Type B pancreatic cell (in vitro differentiated cells): ENCODE data around the gene TFF3. TPM values are rescaled to one million over a fixed set of nuclear protein-coding genes. Genes with fewer than 3 reads are reported as not detected.

ENCODE experiments used
- DNase-seq: peaks from one replicate; pipeline ENCODE4 v3.0.0; 2021; ENCODE audit warnings: mixed read lengths; ENCODE audit not compliant: unreplicated experiment; ENCODE audit errors: extremely low spot score
- H3K27ac Mint-ChIP-seq: 2 replicates; pipeline ENCODE4 v1.8.0; 2021; ENCODE audit warnings: mild to moderate bottlenecking, mixed read lengths
- H3K27me3 Mint-ChIP-seq: 2 replicates; pipeline ENCODE4 v1.8.0; 2021; ENCODE audit warnings: mixed read lengths
- H3K36me3 Mint-ChIP-seq: 2 replicates; pipeline ENCODE4 v1.8.0; 2021; ENCODE audit warnings: mixed read lengths
- H3K4me1 Mint-ChIP-seq: one replicate; pipeline ENCODE4 v1.8.0; 2021; ENCODE audit warnings: mixed read lengths; ENCODE audit not compliant: unreplicated experiment
- H3K4me3 Mint-ChIP-seq: 2 replicates; pipeline ENCODE4 v1.8.0; 2021; ENCODE audit warnings: mild to moderate bottlenecking, mixed read lengths
- H3K9me3 Mint-ChIP-seq: 2 replicates; pipeline ENCODE4 v1.8.0; 2021; ENCODE audit warnings: mixed read lengths
- total RNA-seq: library from RNA; stranded (reverse); gene quantifications from 2 replicates; pipeline ENCODE4 v1.2.1, GENCODE V29; 2021; ENCODE audit warnings: low replicate concordance
- TF ChIP-seq, protein P1 (sequence below): fragments of 200-600 bp; sonication (generic); conservative IDR thresholded peaks from 2 replicates; pipeline ENCODE4 v1.5.0; 2021; ENCODE audit warnings: antibody characterized with exemption, mild to moderate bottlenecking

Gene TFF3
- total RNA-seq, 1 donor from 2014 or later = 31.5 TPM

DNA sequence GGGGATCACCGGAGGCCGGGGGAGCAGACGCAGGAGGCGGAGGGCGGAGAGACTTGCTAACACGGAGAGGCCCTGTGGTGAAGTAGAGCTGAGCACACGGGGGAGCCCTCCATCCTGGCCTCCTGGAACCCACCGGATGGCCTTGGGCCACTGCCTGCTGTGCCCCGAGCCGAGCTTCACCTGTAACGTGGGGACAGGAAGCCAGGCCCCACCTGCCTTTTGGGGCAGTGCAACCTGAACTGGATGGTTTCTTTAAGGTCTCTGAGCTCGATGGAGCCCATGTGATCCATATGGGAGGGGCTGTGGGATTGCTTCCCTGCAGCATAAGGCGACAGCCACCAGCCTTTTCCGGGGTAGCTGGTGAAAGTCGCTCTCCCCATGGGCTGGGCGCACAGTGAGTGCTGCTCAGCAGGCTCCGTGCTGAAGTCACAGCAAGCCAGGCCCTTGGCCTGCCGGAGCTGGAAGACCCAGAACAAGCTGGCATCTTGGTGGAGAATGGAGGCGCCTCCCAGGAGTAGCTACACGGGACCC, 35.8 kb downstream of the TFF3 start:
- H3K4me3 Mint-ChIP-seq = no peak overlapping the region
- no peaks in the 10 kb centered on the region for H3K9me3 Mint-ChIP-seq
- peaks cover 6% of the 10 kb centered on the region for H3K4me1 Mint-ChIP-seq
- no peak overlapping the region for H3K27ac Mint-ChIP-seq
- H3K27me3 Mint-ChIP-seq = no peaks in the 10 kb centered on the region
- TF ChIP-seq, protein P1, sequence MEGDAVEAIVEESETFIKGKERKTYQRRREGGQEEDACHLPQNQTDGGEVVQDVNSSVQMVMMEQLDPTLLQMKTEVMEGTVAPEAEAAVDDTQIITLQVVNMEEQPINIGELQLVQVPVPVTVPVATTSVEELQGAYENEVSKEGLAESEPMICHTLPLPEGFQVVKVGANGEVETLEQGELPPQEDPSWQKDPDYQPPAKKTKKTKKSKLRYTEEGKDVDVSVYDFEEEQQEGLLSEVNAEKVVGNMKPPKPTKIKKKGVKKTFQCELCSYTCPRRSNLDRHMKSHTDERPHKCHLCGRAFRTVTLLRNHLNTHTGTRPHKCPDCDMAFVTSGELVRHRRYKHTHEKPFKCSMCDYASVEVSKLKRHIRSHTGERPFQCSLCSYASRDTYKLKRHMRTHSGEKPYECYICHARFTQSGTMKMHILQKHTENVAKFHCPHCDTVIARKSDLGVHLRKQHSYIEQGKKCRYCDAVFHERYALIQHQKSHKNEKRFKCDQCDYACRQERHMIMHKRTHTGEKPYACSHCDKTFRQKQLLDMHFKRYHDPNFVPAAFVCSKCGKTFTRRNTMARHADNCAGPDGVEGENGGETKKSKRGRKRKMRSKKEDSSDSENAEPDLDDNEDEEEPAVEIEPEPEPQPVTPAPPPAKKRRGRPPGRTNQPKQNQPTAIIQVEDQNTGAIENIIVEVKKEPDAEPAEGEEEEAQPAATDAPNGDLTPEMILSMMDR = no peak
- DNase-seq = no peak
- no peaks in the 10 kb centered on the region for H3K36me3 Mint-ChIP-seq

DNA sequence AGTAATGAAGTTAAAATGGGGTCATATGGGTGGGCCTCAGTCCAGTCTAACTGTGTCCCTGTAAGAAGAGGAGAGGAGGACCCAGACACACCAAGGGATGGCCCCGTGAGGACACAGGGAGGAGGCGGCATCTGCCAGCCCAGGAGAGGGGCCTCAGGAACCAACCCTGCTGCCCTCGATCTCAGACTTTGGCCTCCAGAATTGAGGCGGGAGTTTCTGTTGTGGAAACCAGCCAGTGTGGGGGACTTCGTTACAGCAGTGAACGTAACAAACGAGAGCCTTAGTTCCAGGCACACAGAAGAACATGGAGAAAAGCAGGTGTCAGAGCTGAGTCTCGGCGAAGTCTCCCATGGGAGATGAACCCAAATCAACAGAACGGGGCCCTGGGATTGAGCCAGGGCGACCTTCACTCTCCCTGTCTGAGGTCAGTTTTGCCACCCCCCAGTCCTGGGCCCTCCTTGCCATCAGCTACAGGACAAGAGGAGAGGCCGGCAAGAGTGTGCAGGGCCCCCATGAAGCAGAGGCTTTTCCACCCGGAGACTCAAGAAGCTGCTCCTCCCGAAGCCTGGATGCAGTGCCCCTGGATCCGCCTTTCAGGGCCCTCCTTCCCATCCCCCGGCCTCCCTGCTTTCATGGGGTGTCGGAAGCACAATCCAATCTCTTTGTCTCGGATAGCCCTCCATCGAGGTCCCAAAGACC, 36.6 kb downstream of the TFF3 start:
- TF ChIP-seq, protein P1 = no peak

DNA sequence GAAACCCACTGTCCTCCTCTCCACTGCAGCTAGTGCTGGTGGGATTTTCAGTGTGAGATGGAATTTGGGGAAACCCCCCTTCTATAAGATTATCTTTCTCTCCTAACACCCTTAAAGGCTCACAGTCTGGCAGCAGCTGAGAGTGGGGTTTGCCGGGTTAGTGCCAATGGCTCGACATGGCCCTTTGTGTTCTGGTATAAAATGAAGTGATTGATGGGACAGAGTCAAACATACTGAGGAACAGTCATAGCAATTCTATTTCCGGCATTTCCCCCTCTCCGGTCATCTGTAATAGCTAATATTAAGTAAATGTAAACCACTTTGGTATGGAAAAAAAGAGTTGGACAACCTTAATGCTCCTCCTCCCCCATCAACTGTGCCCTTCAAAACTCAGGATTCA, 37.6 kb downstream of the TFF3 start:
- no peaks in the 10 kb centered on the region for H3K9me3 Mint-ChIP-seq
- no peak overlapping the region for H3K4me3 Mint-ChIP-seq
- no peaks in the 10 kb centered on the region for H3K27me3 Mint-ChIP-seq
- H3K27ac Mint-ChIP-seq = no peak overlapping the region
- peaks cover 6% of the 10 kb centered on the region for H3K4me1 Mint-ChIP-seq
- TF ChIP-seq, protein P1 = no peak
- no peaks in the 10 kb centered on the region for H3K36me3 Mint-ChIP-seq
- no peak for DNase-seq

More for the DNA sequence above, 36.6 kb downstream of the TFF3 start:
- DNase-seq = no peak
- Mint-ChIP-seq H3K4me1 (peaks cover 6% of the 10 kb centered on the region), H3K36me3 (no peaks in the 10 kb centered on the region), H3K4me3 (no peak overlapping the region), H3K9me3 (no peaks in the 10 kb centered on the region), H3K27me3 (no peaks in the 10 kb centered on the region), H3K27ac (no peak overlapping the region)

DNA sequence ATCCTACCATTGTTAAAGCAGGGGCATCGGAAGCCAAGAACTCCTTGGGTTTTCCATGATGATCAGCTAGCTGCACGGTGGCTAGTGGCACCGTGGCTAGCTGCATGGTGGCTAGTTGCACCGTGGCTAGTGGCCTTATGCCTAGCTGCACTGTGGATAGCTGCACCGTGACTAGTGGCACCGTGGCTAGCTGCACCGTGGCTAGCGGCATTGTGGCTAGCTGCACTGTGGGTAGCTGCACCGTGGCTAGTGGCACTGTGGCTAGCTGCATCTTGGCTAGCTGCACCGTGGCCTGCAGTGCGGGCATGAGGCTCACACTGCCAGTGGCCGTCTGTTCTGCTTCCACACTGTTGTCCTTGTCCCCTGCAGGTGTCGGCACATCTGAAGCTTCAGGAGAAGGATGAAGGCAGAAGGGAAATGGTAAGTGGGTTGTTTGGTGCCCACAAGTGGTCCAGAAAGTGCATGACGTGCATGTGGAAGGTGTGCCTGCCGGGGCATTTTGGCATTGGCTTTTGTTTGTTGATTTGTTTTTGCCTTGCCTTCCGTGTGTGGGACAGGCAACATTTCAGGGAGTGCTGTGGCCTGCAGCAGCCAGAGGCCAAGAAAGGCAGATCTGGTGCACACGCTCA, 38.6 kb downstream of the TFF3 start:
- Mint-ChIP-seq H3K36me3 (no peaks in the 10 kb centered on the region), H3K27me3 (no peaks in the 10 kb centered on the region), H3K4me3 (no peak overlapping the region), H3K9me3 (no peaks in the 10 kb centered on the region), H3K4me1 (peaks cover 6% of the 10 kb centered on the region), H3K27ac (no peak overlapping the region)
- DNase-seq = no peak
- TF ChIP-seq, protein P1 = peak; percentile 28

DNA sequence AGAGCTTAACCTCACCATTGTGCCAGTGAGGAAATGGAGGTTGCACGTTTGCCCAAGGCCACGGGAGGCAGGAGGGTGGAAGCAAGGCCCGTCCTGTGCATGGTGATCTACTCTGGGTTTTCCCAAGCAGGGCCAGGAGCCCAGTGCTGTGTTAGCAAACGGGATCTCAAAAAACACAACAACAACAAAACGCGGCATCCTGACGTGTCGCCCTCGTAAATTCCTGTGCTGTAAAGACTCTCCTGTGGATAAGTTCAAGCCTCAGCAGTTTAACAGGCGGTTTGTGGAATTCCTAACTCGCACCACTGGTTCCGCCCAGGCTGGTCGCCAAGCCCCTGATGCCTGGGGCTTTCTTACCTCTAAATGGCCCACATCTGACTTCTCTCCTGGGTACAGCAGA, 39.1 kb downstream of the TFF3 start:
- peaks cover 6% of the 10 kb centered on the region for H3K4me1 Mint-ChIP-seq
- TF ChIP-seq, protein P1 = no peak
- no peaks in the 10 kb centered on the region for H3K36me3 Mint-ChIP-seq
- no peaks in the 10 kb centered on the region for H3K27me3 Mint-ChIP-seq
- no peak for DNase-seq
- H3K9me3 Mint-ChIP-seq = no peaks in the 10 kb centered on the region
- no peak overlapping the region for H3K4me3 Mint-ChIP-seq
- H3K27ac Mint-ChIP-seq = no peak overlapping the region
